Fibroblast of pulmonary artery (primary cell): Measurements from ENCODE around the gene SULT1A1.
"Not testable (repeated sequence)": the region's sequence is repeated elsewhere in the genome, so short reads cannot be mapped to it uniquely, and the experiment has no call there.

Experiments used
- DNase-seq: peaks from one replicate; pipeline ENCODE4 v3.0.0-alpha.2; 2010; ENCODE audit warnings: low read depth
- H3K4me3 ChIP-seq: replicated peaks from 2 replicates; pipeline ENCODE4 v1.5.1; 2011; ENCODE audit warnings: low read depth, mild to moderate bottlenecking, control low read depth, low read length, moderate library complexity
- TF ChIP-seq, protein P1 (sequence below): IDR thresholded peaks from 2 replicates; pipeline ENCODE4 v1.5.1; 2011; ENCODE audit warnings: mild to moderate bottlenecking, control low read depth, low read length, inconsistent platforms; ENCODE audit errors: missing control alignments

SULT1A1 gene

DNA sequence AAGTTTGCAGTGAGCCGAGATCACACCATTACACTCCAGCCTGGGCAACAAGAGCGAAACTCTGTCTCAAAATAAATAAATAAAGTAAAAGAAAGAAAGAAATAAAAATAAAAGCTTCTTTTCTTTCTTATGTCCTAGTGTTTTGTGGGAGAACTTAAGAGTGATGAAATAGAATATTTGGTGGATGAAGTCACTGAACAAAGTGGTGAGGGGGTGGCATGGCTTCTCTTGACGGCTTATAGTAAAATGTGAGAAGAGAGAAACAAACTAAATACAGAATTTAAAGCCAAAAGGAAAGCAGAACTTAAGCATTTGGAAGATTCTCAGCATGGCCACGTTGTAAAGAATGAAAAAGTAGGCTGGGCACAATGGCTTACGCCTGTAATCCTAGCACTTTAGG, 40.8 kb downstream of the SULT1A1 start:
- H3K4me3 ChIP-seq, result no peak overlapping the region
- TF ChIP-seq, protein P1, sequence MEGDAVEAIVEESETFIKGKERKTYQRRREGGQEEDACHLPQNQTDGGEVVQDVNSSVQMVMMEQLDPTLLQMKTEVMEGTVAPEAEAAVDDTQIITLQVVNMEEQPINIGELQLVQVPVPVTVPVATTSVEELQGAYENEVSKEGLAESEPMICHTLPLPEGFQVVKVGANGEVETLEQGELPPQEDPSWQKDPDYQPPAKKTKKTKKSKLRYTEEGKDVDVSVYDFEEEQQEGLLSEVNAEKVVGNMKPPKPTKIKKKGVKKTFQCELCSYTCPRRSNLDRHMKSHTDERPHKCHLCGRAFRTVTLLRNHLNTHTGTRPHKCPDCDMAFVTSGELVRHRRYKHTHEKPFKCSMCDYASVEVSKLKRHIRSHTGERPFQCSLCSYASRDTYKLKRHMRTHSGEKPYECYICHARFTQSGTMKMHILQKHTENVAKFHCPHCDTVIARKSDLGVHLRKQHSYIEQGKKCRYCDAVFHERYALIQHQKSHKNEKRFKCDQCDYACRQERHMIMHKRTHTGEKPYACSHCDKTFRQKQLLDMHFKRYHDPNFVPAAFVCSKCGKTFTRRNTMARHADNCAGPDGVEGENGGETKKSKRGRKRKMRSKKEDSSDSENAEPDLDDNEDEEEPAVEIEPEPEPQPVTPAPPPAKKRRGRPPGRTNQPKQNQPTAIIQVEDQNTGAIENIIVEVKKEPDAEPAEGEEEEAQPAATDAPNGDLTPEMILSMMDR, result no peak
- DNase-seq, result peak; percentile 57

DNA sequence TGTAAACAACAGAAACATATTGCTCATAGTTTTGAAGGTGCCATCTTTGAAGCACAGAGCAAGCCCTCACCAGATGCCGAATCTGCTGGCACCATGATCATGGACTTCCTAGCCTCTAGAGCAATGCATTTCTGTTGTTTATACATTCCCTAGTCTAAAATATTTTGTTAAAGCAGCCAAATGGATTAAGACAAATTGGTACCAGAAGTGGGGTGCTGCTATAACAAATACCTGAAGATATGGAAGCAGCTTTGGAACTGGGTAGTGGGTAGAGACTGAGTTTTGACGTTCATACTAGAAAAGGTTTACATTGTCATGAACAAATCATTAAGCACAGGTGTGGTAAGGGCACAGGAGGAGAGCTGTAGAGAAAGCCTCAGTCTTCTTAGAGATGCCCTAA, 42.6 kb downstream of the SULT1A1 start:
- no peak for DNase-seq
- no peak overlapping the region for H3K4me3 ChIP-seq
- TF ChIP-seq, protein P1, result no peak

DNA sequence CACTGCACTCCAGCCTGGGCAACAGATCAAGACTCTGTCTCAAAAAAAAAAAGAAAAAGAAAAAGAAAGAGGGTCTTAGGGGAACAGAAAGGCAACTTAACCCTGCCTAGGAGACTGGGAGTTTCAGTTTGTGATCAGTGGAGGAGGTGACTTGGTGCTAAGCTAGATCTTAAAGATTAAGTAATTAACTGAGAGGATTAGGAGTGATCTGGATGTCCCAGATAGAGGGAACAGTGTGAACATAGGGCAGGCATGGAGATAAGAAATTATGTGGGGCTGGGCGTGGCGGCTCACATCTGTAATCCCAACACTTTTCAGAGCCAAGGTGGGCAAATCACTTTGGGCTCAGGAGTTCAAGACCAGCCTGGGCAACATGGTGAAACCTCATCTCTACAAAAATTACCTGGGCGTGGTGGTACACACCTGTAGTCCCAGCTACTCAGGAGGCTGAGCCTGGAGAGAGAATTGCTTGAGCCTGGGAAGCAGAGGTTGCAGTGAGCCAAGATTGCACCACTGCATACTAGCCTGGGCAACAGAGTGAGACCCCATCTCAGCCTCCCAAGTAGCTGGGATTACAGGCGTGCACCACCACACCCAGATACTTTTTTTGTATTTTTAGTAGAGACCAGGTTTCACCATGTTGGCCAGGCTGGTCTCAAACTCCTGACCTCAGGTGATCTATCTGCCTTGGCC, 43.5 kb downstream of the SULT1A1 start:
- DNase-seq, H3K4me3 ChIP-seq: not testable (repeated sequence)

DNA sequence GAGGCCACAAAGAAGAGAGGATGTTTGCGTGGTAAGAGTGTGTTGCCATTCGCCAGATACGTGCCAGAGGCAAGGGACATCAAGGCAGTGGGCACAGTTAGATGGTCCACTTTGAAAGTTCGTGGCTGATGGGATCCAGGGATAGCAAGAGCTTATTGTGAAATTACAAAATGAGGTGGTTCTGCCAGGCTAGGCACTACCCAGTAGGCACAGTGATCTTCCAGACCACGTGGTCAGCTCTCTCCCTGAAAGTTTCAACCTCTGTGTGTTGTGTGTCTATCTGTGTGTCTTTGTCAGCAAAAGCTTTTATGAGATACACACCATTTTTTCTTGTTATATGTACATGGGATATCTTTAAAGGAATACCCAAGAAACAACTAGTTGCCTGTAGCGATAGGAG, 46.6 kb downstream of the SULT1A1 start:
- TF ChIP-seq, protein P1, result no peak
- no peak overlapping the region for H3K4me3 ChIP-seq
- no peak for DNase-seq

DNA sequence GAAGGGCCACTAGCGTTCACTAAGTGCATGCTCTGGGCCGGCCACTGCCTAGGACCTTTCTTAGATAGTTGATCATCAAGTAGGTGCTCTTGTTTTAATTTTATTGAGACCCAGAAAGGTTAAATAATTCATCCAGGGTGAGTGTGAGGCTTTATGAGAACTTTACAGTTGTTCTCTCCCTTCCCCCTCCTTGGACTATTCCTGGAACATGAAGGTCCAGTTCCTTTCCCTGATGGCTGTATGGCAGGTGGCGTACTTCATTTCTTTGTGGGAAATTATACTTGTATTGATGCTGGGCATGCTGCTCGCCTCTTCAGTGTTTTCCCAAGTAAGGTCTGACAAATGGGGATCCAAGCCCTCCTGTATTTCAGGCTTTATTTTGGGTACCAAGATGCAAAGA, 47.6 kb downstream of the SULT1A1 start:
- no peak for DNase-seq
- no peak overlapping the region for H3K4me3 ChIP-seq
- TF ChIP-seq, protein P1, result no peak

DNA sequence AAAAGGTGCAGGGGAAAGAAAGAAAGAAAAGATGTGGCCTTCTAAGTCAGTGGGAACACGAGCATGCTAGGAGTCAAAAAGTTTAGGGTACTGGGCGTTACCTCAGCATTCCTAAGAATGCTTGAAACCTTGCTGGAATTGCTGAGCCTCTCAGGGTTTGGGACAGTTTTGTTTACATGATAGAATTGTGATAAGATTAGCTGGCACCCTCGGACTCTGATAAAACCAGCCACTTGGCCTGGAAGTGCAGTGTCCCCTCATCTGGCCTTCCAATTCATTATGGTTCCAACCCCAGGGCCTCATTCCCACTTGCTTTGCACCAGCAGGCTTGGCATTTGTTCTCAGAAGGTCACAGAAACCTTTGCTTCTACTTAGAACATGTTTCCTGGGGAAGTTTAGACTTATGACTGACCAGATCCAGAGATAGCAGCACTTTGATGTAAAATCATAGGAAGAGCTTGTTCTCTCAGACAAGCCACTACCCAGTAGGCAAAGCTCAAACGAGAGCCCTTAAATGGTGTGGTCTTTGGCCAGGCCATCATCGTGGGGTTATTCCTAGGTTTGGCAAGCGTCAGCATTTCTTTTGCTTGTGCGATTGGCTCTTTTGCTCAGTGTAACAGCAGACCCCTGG, 48.2 kb downstream of the SULT1A1 start:
- no peak overlapping the region for H3K4me3 ChIP-seq
- TF ChIP-seq, protein P1, result no peak
- no peak for DNase-seq

DNA sequence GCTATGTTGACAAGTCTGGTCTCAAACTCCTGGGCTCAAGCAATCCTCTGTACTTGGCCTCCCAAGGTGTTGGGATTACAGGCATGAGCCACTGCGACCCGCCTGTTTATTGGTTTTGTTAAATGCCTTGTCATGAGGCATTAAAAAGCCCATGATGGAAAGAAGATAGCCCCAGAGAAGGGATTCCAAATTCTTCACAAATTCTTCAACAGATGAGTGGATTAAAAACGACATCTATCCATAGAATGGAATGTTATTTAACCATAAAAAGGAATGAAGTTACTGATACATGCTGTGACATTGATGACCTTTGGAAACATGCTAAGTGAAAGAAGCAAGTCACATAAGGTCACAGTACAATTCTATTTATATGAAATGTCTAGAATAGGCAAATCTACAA, 51.4 kb downstream of the SULT1A1 start:
- H3K4me3 ChIP-seq, result no peak overlapping the region
- TF ChIP-seq, protein P1, result no peak
- DNase-seq, result no peak
